ENCODE results near the gene ARHGAP8.

Gene ARHGAP8

DNA sequence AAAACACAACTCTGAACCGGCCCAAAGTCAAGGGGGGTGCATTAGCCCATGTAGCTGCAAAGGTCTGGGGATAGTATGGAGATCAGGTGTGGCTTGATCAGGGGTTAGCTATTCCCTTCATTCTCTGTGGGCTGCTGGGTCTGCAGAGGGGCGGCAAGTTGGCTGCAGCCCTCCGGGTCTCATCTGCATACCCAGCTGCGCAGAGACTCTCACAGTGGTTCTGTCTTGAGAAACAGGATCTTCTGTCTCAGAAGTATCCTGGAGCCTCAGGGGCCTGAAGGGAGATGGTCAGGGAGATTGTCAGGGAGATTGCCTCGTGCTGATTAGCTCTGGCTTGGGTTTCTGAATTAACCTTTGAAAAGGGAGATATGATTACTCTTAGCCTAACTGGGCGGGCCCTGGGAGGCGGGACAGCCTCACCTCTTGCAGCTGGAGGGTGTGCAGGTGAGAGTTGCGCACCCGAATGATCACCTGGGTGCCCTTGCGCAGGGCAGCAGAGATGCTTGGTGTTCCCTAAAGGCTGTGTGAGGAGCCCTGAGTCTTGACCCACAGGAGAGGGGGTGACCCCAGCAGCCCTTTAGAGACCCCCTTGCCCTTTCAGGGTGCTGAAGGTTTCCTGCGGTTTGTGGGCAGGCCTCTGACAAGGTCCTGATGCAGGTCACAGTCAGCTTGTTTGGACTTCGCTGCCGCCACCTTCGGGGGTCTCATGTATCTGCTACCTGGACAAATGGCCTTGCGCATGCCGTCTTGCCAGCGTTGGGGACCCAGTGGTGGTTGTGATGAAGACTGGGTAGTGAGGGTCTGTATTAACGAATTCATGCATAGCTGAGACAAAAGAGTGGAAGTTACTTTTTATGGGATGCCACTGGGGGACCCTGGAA is 7.3 kb downstream of the ARHGAP8 start:
- no peak for DNase-seq (ENCODE audit: extremely low spot score, insufficient read length, low read depth)

GRCh38 chr22:44760476-44760875 is 8.1 kb downstream of the ARHGAP8 start:
- no peak for DNase-seq (ENCODE audit: extremely low spot score, insufficient read length, low read depth)
- no peak for FAIRE-seq

More for the DNA sequence above, 7.3 kb downstream of the ARHGAP8 start:
- FAIRE-seq: no peak

GRCh38 chr22:44761025-44761424 is 8.7 kb downstream of the ARHGAP8 start:
- FAIRE-seq (no peak), DNase-seq (ENCODE audit: extremely low spot score, insufficient read length, low read depth) (no peak)

DNA sequence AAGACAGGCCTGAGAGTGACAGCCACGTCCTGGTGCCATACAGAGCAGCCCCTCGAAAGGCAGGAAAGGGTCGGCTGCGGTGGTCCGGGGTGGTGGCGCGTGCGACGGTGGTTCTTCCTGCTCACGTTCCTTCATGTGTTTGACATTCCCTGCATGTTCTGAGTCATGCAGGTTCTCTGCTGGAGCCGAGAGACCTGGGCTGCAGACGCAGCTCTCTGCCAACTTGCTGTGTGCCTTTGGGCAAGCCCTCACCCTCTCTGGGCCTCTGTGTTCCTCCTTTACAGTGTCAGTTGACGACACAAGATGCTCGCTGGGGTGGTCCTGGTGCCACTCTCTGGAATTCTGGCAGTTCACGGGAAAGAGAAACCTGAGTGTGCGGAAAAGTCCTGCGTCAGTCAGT is 12.0 kb downstream of the ARHGAP8 start:
- DNase-seq (ENCODE audit: extremely low spot score, insufficient read length, low read depth) (no peak), FAIRE-seq (no peak)

- FAIRE-seq (no peak), DNase-seq (ENCODE audit: extremely low spot score, insufficient read length, low read depth) (no peak)
Observed at GRCh38 chr22:44764974-44765373, 12.6 kb downstream of the ARHGAP8 start.

DNA sequence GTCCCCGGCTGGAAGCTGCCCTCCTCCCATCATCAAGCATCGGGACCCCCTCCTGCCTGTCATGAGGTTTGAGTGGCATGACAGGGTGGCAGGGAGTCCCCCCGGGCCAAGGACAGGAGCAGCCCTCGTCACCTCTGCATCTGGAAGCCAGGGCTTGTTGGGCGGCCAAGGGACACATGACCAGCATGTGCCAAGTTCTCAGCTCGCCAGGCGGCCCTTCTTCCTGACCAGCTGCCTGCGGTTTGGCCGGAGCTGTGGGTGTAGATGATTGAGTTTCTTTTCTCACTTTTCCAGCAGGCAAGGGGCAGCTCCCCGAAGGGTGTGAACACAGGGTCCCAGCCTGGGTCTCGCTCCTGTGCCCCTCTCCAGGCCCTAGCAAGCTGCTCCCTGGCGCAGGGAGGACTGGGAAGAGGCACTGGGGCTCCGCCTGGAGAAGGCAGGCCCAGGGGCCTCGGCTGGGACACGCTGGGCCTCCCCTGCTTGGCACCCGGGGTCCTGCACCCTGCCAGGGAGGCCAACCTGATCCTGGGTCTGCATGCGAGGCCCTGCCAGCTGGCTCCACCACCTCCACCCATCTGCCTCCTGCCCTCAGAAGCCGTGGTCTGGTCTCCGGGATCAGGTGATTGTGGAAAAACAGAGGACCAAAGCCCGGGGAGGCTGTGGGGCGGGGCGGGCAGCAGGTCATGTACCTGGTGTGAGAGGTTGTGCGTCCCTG is 13.4 kb downstream of the ARHGAP8 start:
- no peak for FAIRE-seq

DNA sequence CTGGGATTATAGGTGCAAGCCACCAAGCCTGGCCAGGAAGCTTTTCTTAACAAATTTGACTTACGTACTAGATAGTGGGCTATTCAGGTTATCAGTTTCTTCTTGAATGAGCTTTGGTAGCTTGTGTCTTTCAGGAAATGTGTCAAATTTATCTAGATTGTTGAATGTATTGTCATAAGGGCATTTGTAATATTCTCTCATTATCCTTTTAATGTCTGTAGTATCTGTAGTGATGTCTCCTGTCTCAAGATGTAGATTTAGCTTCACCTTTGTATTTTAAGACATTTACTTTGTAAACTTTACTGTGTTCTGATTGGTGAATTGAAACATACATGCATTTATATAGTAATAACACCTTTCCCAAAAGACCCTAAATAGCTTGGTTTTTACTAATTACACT is 20.7 kb downstream of the ARHGAP8 start:
- FAIRE-seq: no peak
- DNase-seq (ENCODE audit: extremely low spot score, insufficient read length, low read depth): no peak

More for the DNA sequence above, 13.4 kb downstream of the ARHGAP8 start:
- DNase-seq (ENCODE audit: extremely low spot score, insufficient read length, low read depth): no peak

GRCh38 chr22:44775862-44776261 is 23.5 kb downstream of the ARHGAP8 start:
- FAIRE-seq (no peak), DNase-seq (ENCODE audit: extremely low spot score, insufficient read length, low read depth) (no peak)

DNA sequence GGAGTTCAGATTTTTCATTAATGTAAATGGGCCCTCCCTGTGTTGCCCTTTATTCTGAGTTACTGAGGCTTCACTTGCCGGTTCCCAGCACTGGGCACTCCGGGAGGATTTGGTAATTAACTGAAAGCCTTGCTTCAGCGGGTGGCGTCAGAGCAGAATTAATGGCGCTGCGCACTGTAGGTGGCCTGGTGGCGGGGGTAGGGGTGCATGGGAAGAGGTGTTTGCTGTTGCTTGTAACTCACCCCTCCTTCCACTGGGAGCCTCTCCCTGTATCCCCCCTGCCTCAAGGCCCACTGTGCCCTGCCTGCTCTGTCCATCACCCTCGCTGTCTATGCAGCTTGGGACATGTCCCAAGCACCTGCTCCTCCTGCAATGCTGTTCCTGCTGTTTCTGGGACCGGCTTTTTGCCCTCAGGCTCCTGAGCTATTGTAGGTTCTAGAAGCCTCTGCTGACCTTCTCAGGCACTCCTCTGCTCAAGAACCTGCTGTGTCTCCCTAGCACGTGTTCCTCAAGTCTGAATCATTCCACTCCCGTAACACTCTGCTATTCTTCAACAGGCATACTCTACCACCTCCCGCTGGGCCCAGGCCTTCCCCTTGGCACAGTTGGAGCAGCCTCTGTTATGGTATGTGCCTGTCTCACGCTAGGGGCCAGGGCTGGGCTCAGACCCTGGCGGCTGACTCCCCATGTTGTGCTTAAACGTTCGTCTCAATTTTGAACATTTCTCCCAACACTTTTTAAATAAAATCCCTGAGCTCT is 24.4 kb downstream of the ARHGAP8 start:
- DNase-seq (ENCODE audit: extremely low spot score, insufficient read length, low read depth) (no peak), FAIRE-seq (no peak)

GRCh38 chr22:44777364-44777755 is 25.0 kb downstream of the ARHGAP8 start:
- DNase-seq (ENCODE audit: extremely low spot score, insufficient read length, low read depth) (no peak), FAIRE-seq (no peak)

DNA sequence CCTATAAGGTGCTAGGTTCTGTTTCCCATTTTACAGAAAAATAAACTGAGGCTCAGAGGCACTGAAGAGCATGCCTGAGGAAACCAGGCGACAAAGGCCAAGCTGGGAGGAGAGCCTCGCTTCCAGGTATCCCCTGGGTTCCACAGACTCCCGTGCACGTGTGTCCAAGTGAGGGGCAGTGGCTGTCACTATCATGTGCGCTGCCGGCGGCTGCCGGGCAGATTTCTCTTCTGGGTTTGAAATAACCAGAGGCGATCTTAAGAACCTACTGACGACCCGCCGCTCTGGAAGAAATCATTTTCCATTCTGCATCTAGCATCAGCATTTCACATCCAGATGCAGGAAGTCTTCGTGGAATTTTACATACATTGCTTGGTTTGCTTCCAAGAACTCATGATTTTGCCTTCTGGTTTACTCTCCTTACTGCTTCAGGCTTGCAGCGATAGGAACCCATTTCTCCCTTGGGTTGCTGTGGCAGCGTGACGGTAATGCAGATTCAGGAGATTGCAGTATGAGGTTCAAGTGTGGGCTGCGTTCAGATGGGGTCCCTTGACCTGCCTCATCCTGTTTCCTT is 28.6 kb downstream of the ARHGAP8 start:
- DNase-seq (ENCODE audit: extremely low spot score, insufficient read length, low read depth) (no peak), FAIRE-seq (no peak)

DNA sequence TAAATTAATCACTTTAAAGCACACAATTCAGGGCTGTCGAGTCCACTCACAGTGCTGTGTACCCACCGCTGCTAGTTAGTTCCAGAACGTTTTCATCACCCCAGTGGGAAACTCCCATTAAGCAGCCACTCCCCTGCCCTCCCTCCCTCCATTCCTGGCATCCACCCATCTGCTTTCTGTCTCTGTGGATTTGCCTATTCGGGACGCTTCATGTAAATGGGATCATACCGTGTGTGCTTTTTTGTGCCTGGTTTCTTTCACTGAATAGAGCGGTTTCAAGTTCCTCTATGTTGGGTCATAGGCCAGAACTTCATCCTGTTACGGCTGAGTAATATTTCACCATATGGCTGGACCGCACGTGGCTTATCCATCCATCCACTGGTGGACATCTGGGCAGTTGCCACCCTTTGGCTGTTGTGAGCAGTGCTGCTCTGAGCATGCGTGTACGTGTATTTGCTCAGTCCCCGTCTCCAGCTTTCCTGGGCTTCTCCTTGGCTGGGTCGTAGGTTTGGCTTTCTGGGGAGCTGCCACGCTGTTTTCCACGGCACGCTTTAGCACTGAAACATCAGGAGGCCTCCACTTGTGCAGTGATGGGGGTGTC is 30.1 kb downstream of the ARHGAP8 start:
- DNase-seq (ENCODE audit: extremely low spot score, insufficient read length, low read depth): no peak
- no peak for FAIRE-seq

DNA sequence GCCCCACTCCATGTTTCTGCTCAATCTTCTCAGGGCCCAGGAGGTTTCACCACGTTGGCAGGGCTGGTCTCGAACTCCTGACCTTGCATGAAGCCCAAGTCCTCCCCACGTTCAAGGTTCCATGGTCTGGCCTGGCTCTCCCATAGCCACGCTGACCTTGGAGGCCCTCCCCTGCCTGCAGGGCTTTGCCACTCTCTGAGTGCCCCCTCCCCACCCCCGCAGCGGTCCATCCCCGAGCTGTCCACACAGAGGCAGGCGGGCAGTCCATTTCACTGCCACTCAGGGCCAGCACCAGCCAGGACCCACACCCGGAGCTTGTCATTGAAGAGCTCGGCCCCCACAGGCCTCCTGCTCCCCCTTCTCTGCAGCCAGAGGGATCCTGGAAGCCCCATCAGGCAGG is 30.7 kb downstream of the ARHGAP8 start:
- FAIRE-seq (no peak), DNase-seq (ENCODE audit: extremely low spot score, insufficient read length, low read depth) (no peak)

GRCh38 chr22:44783581-44783980 is 31.2 kb downstream of the ARHGAP8 start:
- FAIRE-seq (no peak), DNase-seq (ENCODE audit: extremely low spot score, insufficient read length, low read depth) (no peak)

GRCh38 chr22:44786136-44786535 is 33.8 kb downstream of the ARHGAP8 start:
- DNase-seq (ENCODE audit: extremely low spot score, insufficient read length, low read depth) (no peak), FAIRE-seq (no peak)

GRCh38 chr22:44786610-44787009 is 34.2 kb downstream of the ARHGAP8 start:
- FAIRE-seq (no peak), DNase-seq (ENCODE audit: extremely low spot score, insufficient read length, low read depth) (no peak)

DNA sequence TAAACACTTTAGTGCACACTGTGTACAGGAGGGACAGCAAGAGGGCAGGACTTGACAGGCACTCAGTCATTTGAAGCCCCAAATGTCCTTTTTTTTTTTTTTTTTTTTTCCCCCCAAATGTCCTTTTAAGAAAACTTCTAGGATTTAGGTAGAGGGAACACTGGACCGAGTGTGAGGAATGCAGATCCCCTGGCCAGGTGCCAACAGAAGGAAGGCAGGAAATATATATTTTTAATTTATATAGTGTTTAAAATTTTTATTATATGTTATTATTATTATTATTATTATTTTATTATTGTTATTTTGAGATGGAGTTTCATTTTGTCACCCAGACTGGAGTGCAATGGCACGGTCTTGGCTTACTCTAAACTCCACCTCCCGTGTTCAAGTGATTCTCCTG is 35.5 kb downstream of the ARHGAP8 start:
- DNase-seq (ENCODE audit: extremely low spot score, insufficient read length, low read depth) (no peak), FAIRE-seq (no peak)

DNA sequence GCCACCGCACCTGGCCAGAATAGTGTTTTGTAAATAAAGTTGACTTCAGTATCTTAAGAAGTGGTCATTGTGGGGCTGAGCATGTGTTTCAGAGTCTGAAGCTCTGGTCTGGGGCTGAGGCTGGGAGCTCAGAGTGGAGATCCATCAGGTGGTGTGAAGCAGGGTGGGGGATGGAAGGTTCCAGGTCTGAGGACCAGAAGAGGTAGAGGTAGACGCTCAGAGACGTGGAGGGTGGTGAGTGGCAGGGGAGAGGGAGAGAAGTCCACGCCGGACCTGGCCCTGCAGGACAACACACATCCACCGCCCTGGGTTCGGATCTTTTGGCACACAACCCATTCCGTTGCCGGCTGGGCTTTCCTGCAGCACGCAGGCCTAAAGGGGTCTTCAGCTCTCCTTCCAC is 40.7 kb downstream of the ARHGAP8 start:
- no peak for FAIRE-seq
- DNase-seq (ENCODE audit: extremely low spot score, insufficient read length, low read depth): no peak

- no peak for DNase-seq (ENCODE audit: extremely low spot score, insufficient read length, low read depth)
- FAIRE-seq: no peak
Observed at GRCh38 chr22:44793506-44794172, 41.3 kb downstream of the ARHGAP8 start.
